Renal cortical epithelial cell (primary cell): ENCODE data around the gene NR2C2. TPM values are rescaled to one million over a fixed set of nuclear protein-coding genes. Genes with fewer than 3 reads are reported as not detected.

Experiments used
- DNase-seq: peaks from one replicate; pipeline ENCODE4 v3.0.0-alpha.2; 2011; ENCODE audit warnings: low read depth
- total RNA-seq: library from RNA; depleted of rRNA; stranded (reverse); fragments of >200 nt; gene quantifications from 2 replicates; pipeline ENCODE4 v1.2.3, GENCODE V29; 2014

The NR2C2 gene
- total RNA-seq, 1 donor from 2014 or later, result 42.2 TPM

- peak; percentile 68 for DNase-seq
These were observed 26.3 kb upstream of the NR2C2 start for GRCh38 chr3:14921034-14921616.

DNA sequence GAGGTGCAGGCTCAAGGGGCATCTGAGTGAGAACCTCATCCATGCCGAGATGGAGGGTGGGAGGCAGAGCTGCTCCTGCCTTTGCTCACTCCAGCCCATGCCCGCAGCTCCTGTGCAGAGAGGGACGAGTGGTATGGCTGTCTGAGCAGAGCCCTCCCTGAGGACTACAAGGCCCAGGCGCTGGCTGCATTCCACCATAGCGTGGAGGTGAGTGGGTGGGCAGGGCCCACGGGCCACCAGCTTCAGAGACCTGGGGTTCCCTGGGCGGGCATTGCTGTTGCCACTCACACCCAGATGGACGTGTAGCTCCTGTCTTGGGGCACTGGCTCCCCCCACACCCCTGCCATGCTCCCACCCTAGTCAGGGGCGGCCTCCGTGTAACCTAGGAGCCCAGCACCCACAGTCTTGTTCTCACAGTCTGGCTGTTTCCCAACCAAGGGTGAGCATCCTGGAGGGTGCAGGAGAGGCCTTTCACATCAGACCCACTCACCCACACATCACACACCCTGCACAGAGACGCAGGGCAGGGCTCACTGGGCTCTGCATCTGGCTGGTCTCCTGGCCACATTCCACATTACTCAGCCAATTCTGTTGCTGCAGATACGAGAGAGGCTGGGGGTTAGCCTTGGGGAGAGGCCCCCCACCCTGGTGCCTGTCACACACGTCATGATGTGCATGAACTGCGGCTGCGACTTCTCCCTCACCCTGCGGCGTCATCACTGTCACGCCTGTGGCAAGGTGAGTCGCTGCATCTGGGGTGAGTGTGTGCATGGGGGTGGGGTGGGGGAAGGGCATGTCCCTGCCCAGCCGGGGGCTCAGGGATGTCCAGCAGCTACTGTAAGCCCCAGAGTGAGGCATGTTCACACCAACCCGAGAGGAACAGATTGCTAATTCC is 25.3 kb upstream of the NR2C2 start:
- no peak for DNase-seq

GRCh38 chr3:14922863-14923262 is 24.5 kb upstream of the NR2C2 start:
- no peak for DNase-seq

DNA sequence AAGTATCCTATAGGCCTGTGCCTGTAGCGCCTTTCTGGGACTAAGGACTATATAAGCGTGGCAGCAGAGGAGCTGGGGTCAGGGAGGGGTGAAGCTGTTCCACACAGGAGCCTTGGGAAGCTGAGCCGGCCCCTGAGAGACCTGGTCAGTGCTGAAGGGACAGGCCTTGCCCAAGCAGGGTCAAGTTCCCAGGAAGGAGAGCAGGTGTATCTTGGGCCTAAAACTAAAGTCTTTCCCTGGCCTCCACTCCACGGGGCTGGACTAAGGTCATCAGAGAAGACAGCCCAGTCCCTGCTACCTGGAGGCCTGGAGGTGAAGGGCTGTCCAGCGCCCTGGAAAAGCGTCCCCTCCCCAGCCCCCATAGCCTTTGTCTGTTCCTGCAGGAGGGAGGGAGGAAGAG is 23.9 kb upstream of the NR2C2 start:
- no peak for DNase-seq

DNA sequence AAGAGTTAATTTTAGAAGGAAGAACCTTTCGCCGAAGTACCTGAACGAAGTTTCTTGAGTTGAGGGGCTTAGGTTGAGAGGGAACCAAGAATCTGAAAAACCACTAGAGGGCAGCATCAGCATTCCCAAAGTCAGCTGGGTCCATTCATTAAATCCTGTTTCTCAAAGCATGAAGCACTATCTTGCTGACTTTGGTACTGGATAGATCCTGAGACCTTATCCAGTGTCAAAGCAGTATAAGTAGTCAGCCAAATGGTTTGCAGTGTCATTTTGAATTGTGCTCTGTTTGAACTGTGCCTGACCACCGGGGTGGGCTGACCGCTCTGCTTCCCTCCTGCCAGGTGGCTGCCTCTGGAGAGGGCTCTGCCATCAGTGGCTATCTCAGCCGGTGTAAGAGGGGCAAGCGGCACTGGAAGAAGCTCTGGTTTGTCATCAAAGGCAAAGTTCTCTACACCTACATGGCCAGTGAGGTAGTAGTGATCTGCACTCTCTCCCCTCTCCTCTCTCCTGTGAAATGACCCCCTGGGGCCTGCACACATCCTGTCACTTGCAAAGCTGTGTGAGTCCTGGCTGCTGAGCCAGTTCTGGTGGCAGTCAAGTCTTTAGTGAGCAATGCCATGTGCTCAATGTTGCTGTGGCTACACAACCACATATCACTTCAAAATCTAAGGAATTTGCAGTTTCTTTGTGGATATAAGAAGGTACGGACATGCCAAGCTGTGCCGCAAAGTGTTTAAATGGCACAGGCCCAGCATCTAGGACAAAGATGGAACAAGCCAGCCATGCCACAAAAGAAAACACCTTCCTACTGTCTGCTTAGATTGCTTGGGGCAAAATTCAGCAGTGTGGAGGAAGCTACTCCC is 21.4 kb upstream of the NR2C2 start:
- DNase-seq, result peak; percentile 72

- DNase-seq, result no peak
These were observed 20.8 kb upstream of the NR2C2 start for GRCh38 chr3:14926592-14926991.

GRCh38 chr3:14927308-14927707 is 20.1 kb upstream of the NR2C2 start:
- DNase-seq, result no peak

- no peak for DNase-seq
These were observed 17.9 kb upstream of the NR2C2 start for GRCh38 chr3:14929310-14930074.

DNA sequence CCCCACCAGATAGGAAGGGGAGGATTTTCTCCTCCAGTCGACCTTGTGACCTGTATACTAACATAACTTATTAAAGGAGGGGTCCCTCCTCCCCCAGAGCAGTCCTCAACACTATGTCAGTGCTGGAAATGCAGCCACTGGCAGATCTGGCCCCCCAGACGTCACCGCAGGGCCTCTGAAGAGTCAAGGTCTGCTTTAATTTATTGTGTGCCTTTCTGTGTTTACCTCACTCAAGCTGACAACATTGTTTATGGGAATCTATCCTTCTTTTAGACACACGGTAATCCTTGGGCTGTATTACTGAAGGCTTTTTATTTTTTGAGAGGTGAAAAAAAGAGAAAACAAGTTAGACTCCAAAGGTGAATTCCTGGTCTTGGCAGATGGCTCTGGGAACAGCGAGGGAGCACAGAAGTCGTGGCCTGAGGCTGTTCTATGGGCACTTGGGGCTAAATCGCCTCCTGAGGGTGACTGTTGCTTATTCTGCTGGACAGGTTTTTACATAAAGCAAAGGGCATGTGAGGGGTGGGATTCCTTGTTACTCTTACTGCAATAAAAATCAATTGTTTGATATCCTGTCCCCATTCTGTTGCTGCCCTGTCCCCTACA is 13.5 kb upstream of the NR2C2 start:
- no peak for DNase-seq

DNA sequence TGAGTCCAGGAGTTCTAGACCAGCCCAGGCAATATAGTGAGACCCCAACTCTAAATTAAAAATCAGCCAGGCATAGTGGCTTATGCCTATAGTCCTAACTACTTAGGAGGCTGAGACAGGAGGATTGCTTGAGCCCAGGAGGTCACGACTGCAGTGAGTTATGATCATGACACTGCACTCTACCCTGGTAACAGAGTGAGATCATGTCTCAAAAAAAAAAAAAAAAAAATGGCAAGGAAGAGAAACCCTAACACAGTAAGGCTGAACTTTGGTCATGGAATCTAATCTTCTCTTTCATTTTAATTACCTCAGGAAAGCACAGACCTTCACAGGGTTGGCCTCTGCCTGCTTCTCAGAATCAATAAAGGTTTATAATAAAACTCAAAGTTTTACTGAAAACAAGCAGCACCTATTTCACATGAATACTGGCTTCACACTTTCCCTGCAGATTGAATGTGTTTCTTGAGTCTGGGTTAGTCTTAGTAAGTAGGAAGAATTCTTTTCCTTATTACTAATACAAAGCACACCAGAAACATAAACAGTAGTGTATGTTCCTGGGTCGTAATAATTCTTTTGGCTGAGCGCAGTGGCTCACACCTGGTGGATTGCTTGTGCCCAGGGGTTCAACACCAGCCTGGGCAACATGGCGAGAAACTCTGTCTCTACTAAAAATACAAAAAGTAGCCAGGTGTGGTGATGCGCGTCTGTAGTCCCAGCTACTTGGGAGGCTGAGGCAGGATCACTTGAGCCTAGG is 11.6 kb upstream of the NR2C2 start:
- DNase-seq, result no peak

- DNase-seq, result no peak
These were observed 8.4 kb upstream of the NR2C2 start for GRCh38 chr3:14938954-14939353.

DNA sequence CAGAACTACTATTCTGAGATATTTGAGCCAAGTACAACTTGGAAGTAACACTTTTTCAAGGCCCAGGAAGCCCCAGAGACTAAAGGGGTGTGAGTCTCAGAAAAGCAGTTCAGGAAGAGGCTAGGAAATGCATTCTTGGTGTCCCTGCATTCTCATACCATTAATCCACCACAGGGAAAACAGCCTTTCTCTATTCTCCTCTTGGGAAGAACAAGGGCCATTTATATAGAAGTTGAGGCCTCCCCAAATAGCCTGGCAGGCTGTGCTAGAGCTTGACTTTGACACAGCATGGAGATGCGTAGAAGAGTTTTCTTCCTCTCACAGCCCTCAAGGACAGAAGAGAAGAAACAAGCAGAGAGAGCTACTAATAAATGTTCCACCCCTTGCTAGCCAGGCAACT is 5.5 kb upstream of the NR2C2 start:
- no peak for DNase-seq

DNA sequence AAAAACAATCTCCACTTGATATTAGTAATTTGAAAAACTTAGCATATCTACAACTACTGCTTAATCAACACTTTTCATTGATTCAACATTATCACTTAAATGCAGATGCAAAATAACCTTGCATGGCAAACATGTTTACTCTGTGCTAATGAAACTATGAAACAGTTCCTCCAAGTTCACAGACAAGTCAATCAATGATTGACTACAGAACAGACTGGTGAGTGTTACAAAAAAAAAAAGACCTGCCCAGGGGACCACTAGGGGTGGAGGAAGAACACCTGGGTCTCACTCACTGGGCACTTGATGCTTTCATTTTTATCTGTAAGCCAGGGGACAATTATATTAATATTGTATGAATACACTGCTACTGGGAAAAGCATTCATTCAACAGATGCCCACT is 4.3 kb upstream of the NR2C2 start:
- DNase-seq, result peak; percentile 90

GRCh38 chr3:14946236-14946635 is 1.1 kb upstream of the NR2C2 start:
- DNase-seq, result no peak

- no peak for DNase-seq
These were observed 664 bp upstream of the NR2C2 start for GRCh38 chr3:14946739-14947099.

GRCh38 chr3:14947886-14948608 is 664 bp downstream of the NR2C2 start:
- peak; percentile 83 for DNase-seq

DNA sequence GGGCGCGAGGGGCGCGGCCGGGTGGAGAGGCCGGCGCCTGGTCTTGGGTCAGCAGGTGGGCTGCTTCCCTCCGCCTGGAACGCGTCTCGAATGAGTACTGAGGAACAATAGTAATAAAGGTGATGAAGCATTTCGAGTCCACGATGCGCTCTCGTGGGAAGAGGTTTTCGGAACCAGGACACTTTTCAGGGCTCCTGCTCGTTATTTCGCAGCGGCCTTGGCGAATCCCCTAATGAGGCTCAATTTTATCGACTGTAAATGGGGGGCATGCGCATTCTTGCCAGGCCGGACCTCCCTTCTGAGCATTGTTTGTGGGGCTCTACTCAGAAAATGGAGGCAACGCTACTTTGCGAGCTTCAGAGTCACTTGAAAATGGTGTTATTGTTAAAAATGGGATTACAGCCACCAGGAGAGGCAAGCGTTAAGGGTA is 1.2 kb downstream of the NR2C2 start:
- no peak for DNase-seq

GRCh38 chr3:14949126-14949525 is 1.7 kb downstream of the NR2C2 start:
- no peak for DNase-seq

GRCh38 chr3:14950274-14950673 is 2.9 kb downstream of the NR2C2 start:
- DNase-seq, result no peak

- no peak for DNase-seq
These were observed 9.8 kb downstream of the NR2C2 start for GRCh38 chr3:14957153-14957552.
